ENCODE measurements around the gene TIA1.

GRCh38 chr2:70199320-70199864 is 49.0 kb downstream of the TIA1 start:
- TF ChIP-seq CTCF (IDR thresholded peaks at IDR 0.05; ENCODE audit: low read length) (no peak; the same call in 1 of the 2 replicates), EZH2 (IDR thresholded peaks at IDR 0.05; ENCODE audit: borderline replicate concordance, low read length) (no peak)

All from OCI-LY1 (cell line).